ENCODE results near the gene CD6.

GRCh38 chr11:61035526-61035835 lies 64.0 kb downstream of the CD6 start:
- TF ChIP-seq EZH2 (IDR thresholded peaks at IDR 0.05; ENCODE audit: borderline replicate concordance, low read depth, low read length, severe bottlenecking) (no peak), POLR2A (IDR thresholded peaks at IDR 0.05; ENCODE audit: low read depth, low read length) (no peak), POLR2AphosphoS5 (IDR thresholded peaks at IDR 0.05; ENCODE audit: insufficient read depth, low read depth, low read length) (no peak), GATA2 (IDR thresholded peaks at IDR 0.05; ENCODE audit: insufficient read depth, insufficient read length, low read depth, low read length) (no peak)
- TF ChIP-seq, protein P1, sequence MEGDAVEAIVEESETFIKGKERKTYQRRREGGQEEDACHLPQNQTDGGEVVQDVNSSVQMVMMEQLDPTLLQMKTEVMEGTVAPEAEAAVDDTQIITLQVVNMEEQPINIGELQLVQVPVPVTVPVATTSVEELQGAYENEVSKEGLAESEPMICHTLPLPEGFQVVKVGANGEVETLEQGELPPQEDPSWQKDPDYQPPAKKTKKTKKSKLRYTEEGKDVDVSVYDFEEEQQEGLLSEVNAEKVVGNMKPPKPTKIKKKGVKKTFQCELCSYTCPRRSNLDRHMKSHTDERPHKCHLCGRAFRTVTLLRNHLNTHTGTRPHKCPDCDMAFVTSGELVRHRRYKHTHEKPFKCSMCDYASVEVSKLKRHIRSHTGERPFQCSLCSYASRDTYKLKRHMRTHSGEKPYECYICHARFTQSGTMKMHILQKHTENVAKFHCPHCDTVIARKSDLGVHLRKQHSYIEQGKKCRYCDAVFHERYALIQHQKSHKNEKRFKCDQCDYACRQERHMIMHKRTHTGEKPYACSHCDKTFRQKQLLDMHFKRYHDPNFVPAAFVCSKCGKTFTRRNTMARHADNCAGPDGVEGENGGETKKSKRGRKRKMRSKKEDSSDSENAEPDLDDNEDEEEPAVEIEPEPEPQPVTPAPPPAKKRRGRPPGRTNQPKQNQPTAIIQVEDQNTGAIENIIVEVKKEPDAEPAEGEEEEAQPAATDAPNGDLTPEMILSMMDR (IDR thresholded peaks at IDR 0.05; ENCODE audit: extremely low read depth in 1 of 2, insufficient read depth in 1 of 2, low read depth in 1 of 2, low read length in 2 of 2) = no peak
